PC-9 (cell line): Measurements from ENCODE around the gene CFL2. TPM values are rescaled to one million over a fixed set of nuclear protein-coding genes. Genes with fewer than 3 reads are reported as not detected.
"Not testable (repeated sequence)": the region's sequence is repeated elsewhere in the genome, so short reads cannot be mapped to it uniquely, and the experiment has no call there.

Experiments
- BruUV-seq: library from RNA; stranded (reverse); fragments of 400-500 nt; replicated peaks from 2 replicates; lab custom pipeline; 2021; lab: Mats Ljungman, UMichigan
- CTCF ChIA-PET: fragments of 300-600 bp; sonication (Branson Sonifier 250); formaldehyde crosslinking; loops from one replicate; lab custom pipeline; 2022; ENCODE audit warnings: antibody characterized with exemption; lab: Charles Lee
- POLR2A ChIA-PET: fragments of 300-600 bp; sonication (Branson Sonifier 250); formaldehyde crosslinking; loops from one replicate; lab custom pipeline; 2022; ENCODE audit warnings: antibody characterized with exemption; ENCODE audit not compliant: unreplicated experiment; lab: Charles Lee
- DNase-seq, 2 experiments: peaks; one replicate each; pipeline versions ENCODE4 v3.0.0 to v3.0.0-alpha.2; 2015 to 2022; ENCODE audit warnings: mixed read lengths in 1 of 2
- H2AFZ ChIP-seq: fragments of 200-600 bp; sonication (generic); 2 replicates; pipeline ENCODE4 v1.8.1; 2017; ENCODE audit warnings: antibody characterized with exemption
- H3F3A ChIP-seq: fragments of 200-600 bp; sonication (generic); 2 replicates; pipeline ENCODE4 v1.8.1; 2017; ENCODE audit warnings: antibody characterized with exemption, mild to moderate bottlenecking, low read depth; ENCODE audit not compliant: insufficient read depth
- H3K27ac ChIP-seq: fragments of 200-600 bp; sonication (generic); 2 replicates; pipeline ENCODE4 v1.6.1; 2016; ENCODE audit warnings: mixed run types
- H3K27me3 ChIP-seq: fragments of 200-600 bp; sonication (generic); 2 replicates; pipeline ENCODE4 v1.6.1; 2016; ENCODE audit warnings: low read depth, mixed run types; ENCODE audit not compliant: insufficient read depth
- H3K36me3 ChIP-seq: fragments of 200-600 bp; sonication (generic); 2 replicates; pipeline ENCODE4 v1.6.1; 2016; ENCODE audit warnings: low read depth, mixed run types
- H3K4me1 ChIP-seq: fragments of 200-600 bp; sonication (generic); replicated peaks from 2 replicates; pipeline ENCODE4 v1.6.1; 2016; ENCODE audit warnings: mixed run types; ENCODE audit not compliant: insufficient read depth
- H3K4me2 ChIP-seq: fragments of 200-600 bp; sonication (generic); 2 replicates; pipeline ENCODE4 v1.6.1; 2017; ENCODE audit warnings: mixed run types
- H3K4me3 ChIP-seq: fragments of 200-600 bp; sonication (generic); 2 replicates; pipeline ENCODE4 v1.6.1; 2016; ENCODE audit warnings: mixed run types
- H3K79me2 ChIP-seq: fragments of 200-600 bp; sonication (generic); 2 replicates; pipeline ENCODE4 v1.6.1; 2017; ENCODE audit warnings: low read depth, mixed run types
- H3K9me2 ChIP-seq: fragments of 200-600 bp; sonication (generic); 2 replicates; pipeline ENCODE4 v1.8.1; 2017; ENCODE audit warnings: mild to moderate bottlenecking; ENCODE audit not compliant: insufficient read depth
- H3K9me3 ChIP-seq: fragments of 200-600 bp; sonication (generic); 2 replicates; pipeline ENCODE4 v1.8.1; 2016; ENCODE audit warnings: low read depth; ENCODE audit not compliant: insufficient read depth
- H4K20me1 ChIP-seq: fragments of 200-600 bp; sonication (generic); 2 replicates; pipeline ENCODE4 v1.8.1; 2017; ENCODE audit not compliant: insufficient read depth
- EZH2 ChIP-seq: fragments of 200-600 bp; sonication (generic); IDR thresholded peaks from 2 replicates; pipeline ENCODE4 v1.8.0; 2017; ENCODE audit warnings: antibody characterized with exemption, low read depth
- intact Hi-C: fragments of 100-400 bp; cut with micrococcal nuclease; formaldehyde crosslinking; loops from one replicate; pipeline ENCODE4 v1.10.0; 2022; ENCODE audit not compliant: unreplicated experiment
- total RNA-seq: library from RNA; stranded (reverse); gene quantifications from 2 replicates; pipeline ENCODE4 v1.2.3, GENCODE V29; 2021
- TF ChIP-seq, protein P1 (sequence below): fragments of 200-600 bp; sonication (generic); conservative IDR thresholded peaks from 2 replicates; pipeline ENCODE4 v1.6.1; 2017; ENCODE audit warnings: mixed run types, antibody characterized with exemption, mild to moderate bottlenecking, moderate library complexity

CFL2 gene
- total RNA-seq, 1 experiment from 2014 or later: 30.5 TPM

DNA sequence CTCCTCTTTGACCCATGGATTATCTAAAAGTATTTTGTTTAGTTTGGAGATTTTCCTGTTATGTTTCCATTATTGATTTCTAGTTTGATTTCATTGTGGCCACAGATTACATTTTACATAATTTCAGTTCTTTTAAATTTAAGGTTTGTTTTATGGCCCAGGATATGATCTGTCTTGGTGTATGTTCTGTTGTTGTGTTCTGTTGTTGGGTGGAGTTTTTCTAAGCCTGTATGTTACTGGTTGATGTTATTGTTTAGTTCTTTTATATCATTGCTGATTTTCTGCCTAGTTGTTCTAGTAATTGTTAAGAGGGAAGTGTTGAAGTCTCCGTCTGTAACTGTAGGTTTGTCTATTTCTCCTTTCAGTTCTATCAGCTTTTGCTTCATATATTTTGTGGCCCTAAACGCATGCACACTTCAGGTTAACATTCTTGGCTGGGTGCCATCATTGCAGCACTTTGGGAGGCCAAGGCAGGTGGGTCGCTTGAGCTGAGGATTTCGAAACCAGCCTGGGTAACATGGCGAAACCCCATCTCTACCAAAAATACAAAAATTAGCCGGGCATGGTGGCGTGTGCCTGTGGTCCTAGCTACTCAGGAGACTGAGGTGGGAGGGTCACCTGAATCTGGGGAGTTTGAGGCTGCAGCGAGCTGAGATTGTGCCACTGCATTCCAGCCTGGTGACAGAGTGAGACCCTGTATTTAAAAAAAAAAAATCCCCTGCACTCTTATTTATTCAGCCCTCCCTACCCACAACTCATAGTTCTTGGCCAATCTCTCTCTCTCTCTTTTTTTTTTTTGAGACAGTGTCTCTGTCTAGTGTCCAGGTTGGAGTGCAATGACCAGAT is 28.1 kb upstream of the CFL2 start:
- no peak overlapping the region for H2AFZ ChIP-seq
- H3K4me1 ChIP-seq: no peaks in the 10 kb centered on the region; the same call in 1 of the 2 replicates
- no peaks in the 10 kb centered on the region for H3K36me3 ChIP-seq
- ChIA-PET CTCF (interaction anchor here (1.0 kb wide), 1 partner anchor 20 kb away, joined by 3 read pairs; no protein-coding TSS in a partner anchor), POLR2A (interaction anchor here (0.7 kb wide), 1 partner anchor 126 kb away, joined by 9 read pairs; no protein-coding TSS in a partner anchor)
- no peak for TF ChIP-seq EZH2
- TF ChIP-seq, protein P1, sequence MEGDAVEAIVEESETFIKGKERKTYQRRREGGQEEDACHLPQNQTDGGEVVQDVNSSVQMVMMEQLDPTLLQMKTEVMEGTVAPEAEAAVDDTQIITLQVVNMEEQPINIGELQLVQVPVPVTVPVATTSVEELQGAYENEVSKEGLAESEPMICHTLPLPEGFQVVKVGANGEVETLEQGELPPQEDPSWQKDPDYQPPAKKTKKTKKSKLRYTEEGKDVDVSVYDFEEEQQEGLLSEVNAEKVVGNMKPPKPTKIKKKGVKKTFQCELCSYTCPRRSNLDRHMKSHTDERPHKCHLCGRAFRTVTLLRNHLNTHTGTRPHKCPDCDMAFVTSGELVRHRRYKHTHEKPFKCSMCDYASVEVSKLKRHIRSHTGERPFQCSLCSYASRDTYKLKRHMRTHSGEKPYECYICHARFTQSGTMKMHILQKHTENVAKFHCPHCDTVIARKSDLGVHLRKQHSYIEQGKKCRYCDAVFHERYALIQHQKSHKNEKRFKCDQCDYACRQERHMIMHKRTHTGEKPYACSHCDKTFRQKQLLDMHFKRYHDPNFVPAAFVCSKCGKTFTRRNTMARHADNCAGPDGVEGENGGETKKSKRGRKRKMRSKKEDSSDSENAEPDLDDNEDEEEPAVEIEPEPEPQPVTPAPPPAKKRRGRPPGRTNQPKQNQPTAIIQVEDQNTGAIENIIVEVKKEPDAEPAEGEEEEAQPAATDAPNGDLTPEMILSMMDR: no peak
- no peak overlapping the region for H3K4me3 ChIP-seq
- intact Hi-C loops: no loop called here
- H3K4me2 ChIP-seq: no peak overlapping the region
- no peak for DNase-seq
- H3K27me3 ChIP-seq: no peaks in the 10 kb centered on the region
- H3F3A ChIP-seq: no peaks in the 10 kb centered on the region
- no peaks in the 10 kb centered on the region for H4K20me1 ChIP-seq
- no peak overlapping the region for H3K27ac ChIP-seq
- H3K9me2 ChIP-seq: no peaks in the 10 kb centered on the region
- BruUV-seq: no TSS peak
- H3K79me2 ChIP-seq: no peaks in the 10 kb centered on the region
- no peaks in the 10 kb centered on the region for H3K9me3 ChIP-seq

DNA sequence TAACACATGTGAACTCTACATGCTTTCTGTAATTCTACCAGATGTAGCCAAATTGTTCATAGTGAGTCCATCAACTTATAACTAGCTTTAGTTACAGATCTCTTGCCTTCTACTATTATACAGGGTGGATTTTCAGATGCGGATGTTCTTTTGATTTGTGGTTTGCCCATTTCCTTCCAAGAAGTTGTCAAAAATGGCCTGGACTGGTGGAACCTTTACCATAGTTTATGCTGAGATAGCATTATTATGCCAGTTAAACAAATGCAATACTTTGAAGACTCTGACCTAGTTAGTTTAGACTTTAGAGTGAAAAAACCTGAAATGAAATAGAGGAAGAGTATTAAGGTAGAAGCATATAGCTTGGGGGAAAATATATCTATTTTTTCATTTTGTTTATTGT is 27.4 kb upstream of the CFL2 start:
- Histone ChIP-seq H3K27me3 (no peaks in the 10 kb centered on the region), H3K36me3 (no peaks in the 10 kb centered on the region), H3K27ac (no peak overlapping the region), H2AFZ (no peak overlapping the region), H3K9me3 (no peaks in the 10 kb centered on the region), H3K79me2 (no peaks in the 10 kb centered on the region), H3K4me3 (no peak overlapping the region), H3K9me2 (no peaks in the 10 kb centered on the region), H4K20me1 (no peaks in the 10 kb centered on the region), H3F3A (no peaks in the 10 kb centered on the region), H3K4me2 (no peak overlapping the region), H3K4me1 (no peaks in the 10 kb centered on the region; the same call in 1 of the 2 replicates)
- POLR2A ChIA-PET: no interaction called here
- intact Hi-C loops: no loop called here
- no TSS peak for BruUV-seq
- DNase-seq: no peak
- TF ChIP-seq, protein P1: no peak
- TF ChIP-seq EZH2: no peak
- CTCF ChIA-PET: interaction anchor here (1.0 kb wide), 1 partner anchor 19 kb away, joined by 3 read pairs; no protein-coding TSS in a partner anchor

DNA sequence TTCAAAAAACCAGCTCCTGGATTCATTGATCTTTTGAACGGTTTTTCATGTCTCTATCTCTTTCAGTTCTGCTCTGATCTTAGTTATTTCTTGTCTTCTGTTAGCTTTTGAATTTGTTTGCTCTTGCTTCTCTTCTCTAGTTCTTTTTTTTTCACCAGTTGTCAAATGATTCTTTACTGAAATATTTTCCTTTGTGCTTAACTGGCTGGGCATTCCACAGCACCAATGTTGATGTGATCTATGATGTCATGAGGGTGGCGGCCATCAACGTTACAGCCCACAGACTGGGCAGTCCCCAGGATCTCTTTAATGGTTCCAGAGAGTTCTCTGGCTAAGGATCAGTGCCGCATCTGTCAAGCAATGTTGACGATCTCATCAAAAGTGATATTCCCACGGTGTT is 25.7 kb upstream of the CFL2 start:
- CTCF ChIA-PET, H3K79me2 ChIP-seq, H3F3A ChIP-seq, H4K20me1 ChIP-seq, H3K4me2 ChIP-seq, POLR2A ChIA-PET, H3K4me3 ChIP-seq, DNase-seq, H3K4me1 ChIP-seq, H3K27me3 ChIP-seq, H3K36me3 ChIP-seq, BruUV-seq, H3K9me3 ChIP-seq, H3K9me2 ChIP-seq, intact Hi-C loops, H2AFZ ChIP-seq, H3K27ac ChIP-seq: not testable (repeated sequence)

DNA sequence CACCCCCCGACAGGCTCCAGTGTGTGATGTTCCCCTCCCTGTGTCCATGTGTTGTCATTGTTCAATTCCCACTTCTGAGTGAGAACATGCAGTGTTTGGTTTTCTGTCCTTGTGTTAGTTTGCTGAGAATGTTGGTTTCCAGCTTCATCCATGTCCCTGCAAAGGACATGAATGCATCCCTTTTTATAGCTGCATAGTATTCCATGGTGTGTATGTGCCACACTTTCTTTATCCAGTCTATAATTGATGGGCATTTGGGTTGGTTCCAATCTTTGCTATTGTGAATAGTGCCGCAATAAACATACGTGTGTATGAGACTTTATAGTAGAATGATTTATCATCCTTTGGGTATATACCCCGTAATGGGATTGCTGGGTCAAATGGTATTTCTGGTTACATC is 22.7 kb upstream of the CFL2 start:
- peaks cover 25% of the 10 kb centered on the region for H3K4me1 ChIP-seq

More for the DNA sequence above, 22.7 kb upstream of the CFL2 start:
- peaks cover 14% of the 10 kb centered on the region; the same call in 1 of the 2 replicates for H3F3A ChIP-seq
- POLR2A ChIA-PET, BruUV-seq, DNase-seq, H3K4me2 ChIP-seq, H3K36me3 ChIP-seq, intact Hi-C loops, H2AFZ ChIP-seq, CTCF ChIA-PET, H3K9me2 ChIP-seq, H4K20me1 ChIP-seq, H3K79me2 ChIP-seq, H3K4me3 ChIP-seq, H3K27ac ChIP-seq, H3K9me3 ChIP-seq, H3K27me3 ChIP-seq: not testable (repeated sequence)
